GM19463 (cell line): ENCODE results near the gene PRDX5.

Experiments used
- ATAC-seq: cut with Tn5 transposase; IDR thresholded peaks from one replicate; pipeline ENCODE4 v1.9.1; 2021; ENCODE audit warnings: mild to moderate bottlenecking, moderate library complexity; ENCODE audit not compliant: unreplicated experiment

Gene PRDX5

GRCh38 chr11:64359712-64360445 is 42.0 kb downstream of the PRDX5 start:
- ATAC-seq: no peak

GRCh38 chr11:64360448-64360921 is 42.6 kb downstream of the PRDX5 start:
- no peak for ATAC-seq

DNA sequence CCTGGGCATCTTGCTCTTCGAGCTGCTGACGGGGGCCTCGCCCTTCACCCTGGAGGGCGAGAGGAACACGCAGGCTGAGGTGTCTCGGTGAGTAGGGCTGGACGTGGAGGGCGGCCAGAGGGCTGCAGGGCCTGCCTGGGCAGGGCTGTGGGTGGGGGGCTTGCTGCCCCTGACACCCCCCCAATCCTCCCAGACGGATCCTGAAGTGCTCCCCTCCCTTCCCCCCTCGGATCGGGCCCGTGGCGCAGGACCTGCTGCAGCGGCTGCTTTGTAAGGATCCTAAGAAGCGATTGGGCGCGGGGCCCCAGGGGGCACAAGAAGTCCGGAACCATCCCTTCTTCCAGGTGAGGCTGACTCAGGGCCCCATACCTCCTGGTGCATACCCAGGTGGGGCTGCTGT is 43.7 kb downstream of the PRDX5 start:
- ATAC-seq: no peak

DNA sequence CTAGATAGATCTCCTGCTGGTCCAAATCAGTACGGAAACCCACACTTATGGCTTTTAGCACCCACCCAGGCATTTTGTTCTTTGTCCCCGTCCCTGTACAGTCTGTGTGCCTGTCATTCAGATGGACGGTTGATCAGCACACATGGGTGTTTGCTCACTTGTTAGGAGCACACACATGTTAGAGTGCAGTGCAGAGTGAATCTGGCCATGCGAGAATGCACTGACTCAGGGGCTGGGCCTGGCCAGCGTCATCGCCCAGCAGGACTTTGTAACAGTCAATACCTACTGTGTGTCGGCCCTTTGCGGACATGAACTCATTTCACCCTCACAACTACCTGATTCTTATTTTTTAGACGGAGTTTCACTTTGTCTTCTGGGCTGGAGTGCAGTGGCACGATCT is 44.4 kb downstream of the PRDX5 start:
- no peak for ATAC-seq

- ATAC-seq: no peak
Observed at GRCh38 chr11:64364435-64364834, 46.5 kb downstream of the PRDX5 start.

DNA sequence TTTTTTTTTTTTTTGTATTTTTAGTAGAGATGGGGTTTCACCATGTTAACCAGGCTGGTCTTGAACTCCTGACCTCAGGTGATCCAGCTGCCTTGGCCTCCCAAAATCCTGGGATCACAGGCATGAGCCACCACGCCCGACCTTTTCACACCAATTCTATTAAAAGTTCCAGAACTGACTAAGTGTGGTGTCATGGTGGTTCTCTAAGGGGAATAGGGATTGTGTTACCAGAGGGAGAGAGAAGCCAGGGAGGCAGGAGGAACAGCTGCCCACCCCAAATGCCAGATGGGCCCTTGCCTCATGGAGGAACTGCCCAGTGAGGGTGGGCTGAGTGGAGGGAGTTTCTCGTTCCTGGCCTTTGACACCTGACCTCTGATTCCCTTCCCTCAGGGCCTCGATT is 47.0 kb downstream of the PRDX5 start:
- no peak for ATAC-seq

DNA sequence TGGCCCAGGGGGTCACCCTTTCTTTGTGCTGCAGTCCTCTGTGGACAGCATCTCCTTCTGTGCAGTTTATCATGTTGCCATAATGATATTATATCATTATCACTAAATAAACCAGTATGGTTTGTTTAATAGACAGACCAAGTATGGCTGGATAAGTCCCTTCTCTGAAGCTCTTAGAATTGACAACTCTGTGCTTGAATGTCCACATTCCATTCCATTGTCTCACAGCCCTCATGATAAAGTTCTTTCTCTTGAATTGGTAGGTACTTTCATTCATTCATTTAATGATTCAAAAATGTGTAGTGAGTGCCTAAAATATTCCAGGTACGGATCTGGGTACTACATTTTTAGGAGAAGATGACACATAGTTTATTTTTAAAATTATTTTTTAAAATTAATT is 48.8 kb downstream of the PRDX5 start:
- no peak for ATAC-seq

GRCh38 chr11:64367931-64368672 is 50.2 kb downstream of the PRDX5 start:
- no peak for ATAC-seq

DNA sequence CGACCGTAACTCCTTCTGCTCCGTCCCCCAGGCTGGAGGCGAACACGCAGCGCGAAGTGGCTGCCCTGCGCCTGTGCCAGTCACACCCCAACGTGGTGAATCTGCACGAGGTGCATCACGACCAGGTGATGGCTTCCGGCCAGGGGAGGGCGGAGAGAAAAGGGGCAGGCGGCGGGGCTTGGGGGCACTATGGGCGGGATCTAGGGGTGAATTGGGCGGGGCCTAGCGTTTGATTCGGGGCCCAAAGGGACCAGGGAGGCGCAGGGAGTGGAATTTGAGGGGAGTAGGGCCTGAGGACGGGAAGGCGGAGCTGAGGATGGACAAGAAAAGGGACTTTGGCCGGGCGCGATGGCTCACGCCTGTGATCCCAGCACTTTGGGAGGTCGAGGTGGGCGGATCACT is 50.8 kb downstream of the PRDX5 start:
- ATAC-seq: no peak

GRCh38 chr11:64369440-64370421 is 51.8 kb downstream of the PRDX5 start:
- ATAC-seq: no peak

- no peak for ATAC-seq
Observed at GRCh38 chr11:64371201-64371600, 53.3 kb downstream of the PRDX5 start.
